Measurements from ENCODE around the gene NIPAL3. TPM values are rescaled to one million over a fixed set of nuclear protein-coding genes. Genes with fewer than 3 reads are reported as not detected.
"Not testable (repeated sequence)": the region's sequence is repeated elsewhere in the genome, so short reads cannot be mapped to it uniquely, and the experiment has no call there.

Gene NIPAL3
- total RNA-seq, 1 donor from 2014 or later: 30.1 TPM

- peaks cover 79% of the 10 kb centered on the region for H3K36me3 ChIP-seq
Observed at GRCh38 chr1:24459551-24460266, 44.1 kb downstream of the NIPAL3 start.

GRCh38 chr1:24462128-24462527 is 46.5 kb downstream of the NIPAL3 start:
- H3K36me3 ChIP-seq: peaks cover 75% of the 10 kb centered on the region
- H3K27ac ChIP-seq (replicated peaks); intact Hi-C loops (cut with micrococcal nuclease); H3K4me1 ChIP-seq; DNase-seq; H3K4me3 ChIP-seq; H3K9me3 ChIP-seq (replicated peaks); H3K27me3 ChIP-seq (ENCODE audit: low read depth): not testable (repeated sequence)

More at GRCh38 chr1:24459551-24460266, 44.1 kb downstream of the NIPAL3 start:
- Histone ChIP-seq H3K4me1 (no peaks in the 10 kb centered on the region), H3K9me3 (replicated peaks) (no peaks in the 10 kb centered on the region), H3K27ac (replicated peaks) (no peak overlapping the region), H3K4me3 (no peak overlapping the region), H3K27me3 (ENCODE audit: low read depth) (no peaks in the 10 kb centered on the region)
- intact Hi-C loops (cut with micrococcal nuclease): no loop called here
- TF ChIP-seq, protein P1, sequence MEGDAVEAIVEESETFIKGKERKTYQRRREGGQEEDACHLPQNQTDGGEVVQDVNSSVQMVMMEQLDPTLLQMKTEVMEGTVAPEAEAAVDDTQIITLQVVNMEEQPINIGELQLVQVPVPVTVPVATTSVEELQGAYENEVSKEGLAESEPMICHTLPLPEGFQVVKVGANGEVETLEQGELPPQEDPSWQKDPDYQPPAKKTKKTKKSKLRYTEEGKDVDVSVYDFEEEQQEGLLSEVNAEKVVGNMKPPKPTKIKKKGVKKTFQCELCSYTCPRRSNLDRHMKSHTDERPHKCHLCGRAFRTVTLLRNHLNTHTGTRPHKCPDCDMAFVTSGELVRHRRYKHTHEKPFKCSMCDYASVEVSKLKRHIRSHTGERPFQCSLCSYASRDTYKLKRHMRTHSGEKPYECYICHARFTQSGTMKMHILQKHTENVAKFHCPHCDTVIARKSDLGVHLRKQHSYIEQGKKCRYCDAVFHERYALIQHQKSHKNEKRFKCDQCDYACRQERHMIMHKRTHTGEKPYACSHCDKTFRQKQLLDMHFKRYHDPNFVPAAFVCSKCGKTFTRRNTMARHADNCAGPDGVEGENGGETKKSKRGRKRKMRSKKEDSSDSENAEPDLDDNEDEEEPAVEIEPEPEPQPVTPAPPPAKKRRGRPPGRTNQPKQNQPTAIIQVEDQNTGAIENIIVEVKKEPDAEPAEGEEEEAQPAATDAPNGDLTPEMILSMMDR (IDR thresholded peaks at IDR 0.05; ENCODE audit: borderline replicate concordance): no peak
- no peak for DNase-seq

DNA sequence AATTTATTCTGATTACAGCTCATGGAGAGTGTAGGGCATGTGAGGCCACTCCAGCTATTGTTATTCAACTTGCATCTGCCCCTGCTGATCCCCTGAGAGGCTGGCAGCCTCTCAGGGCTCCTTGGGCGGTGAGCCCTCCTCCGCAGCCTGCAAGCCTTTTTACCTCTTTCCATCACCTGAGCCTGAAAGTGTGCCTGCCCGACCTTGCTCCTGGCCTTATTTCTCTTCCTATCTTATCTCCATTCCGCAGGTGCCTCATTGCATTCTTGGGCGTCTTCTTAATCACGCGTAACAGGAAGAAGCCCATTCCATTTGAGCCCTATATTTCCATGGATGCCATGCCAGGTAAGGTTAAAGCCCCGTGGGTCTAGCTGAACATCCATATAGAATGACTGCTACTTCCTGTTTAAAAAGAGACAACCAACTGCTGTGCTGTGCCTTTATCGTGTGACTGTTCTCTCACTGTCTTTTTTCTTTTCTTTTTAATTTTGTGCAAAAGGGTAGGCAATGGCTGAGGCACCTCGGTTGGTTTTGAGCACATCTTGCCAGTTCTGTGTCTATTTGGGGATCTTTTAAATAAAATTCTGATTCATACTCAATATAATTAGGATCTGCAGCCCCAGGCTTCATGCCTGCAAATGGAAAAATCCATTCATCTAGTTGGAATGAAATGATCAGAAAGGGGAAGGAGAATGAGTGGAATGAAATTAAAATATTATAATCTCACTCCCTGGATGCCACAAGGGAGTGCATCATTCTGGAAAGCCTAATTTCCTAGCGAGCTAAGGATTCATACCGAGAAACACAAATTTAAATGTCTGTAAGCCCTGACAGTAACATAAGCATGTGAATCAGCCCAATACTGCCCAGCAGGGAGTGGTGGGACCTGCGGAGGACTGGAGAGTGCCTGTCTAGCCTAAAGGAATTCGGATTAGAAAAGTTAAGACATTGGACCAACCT is 48.5 kb downstream of the NIPAL3 start:
- TF ChIP-seq, protein P1 (IDR thresholded peaks at IDR 0.05; ENCODE audit: borderline replicate concordance): no peak
- Histone ChIP-seq H3K27ac (replicated peaks) (no peak overlapping the region), H3K9me3 (replicated peaks) (no peaks in the 10 kb centered on the region), H3K4me1 (no peaks in the 10 kb centered on the region), H3K27me3 (ENCODE audit: low read depth) (no peaks in the 10 kb centered on the region), H3K36me3 (peaks cover 65% of the 10 kb centered on the region), H3K4me3 (no peak overlapping the region)
- intact Hi-C loops (cut with micrococcal nuclease): no loop called here
- no peak for DNase-seq

DNA sequence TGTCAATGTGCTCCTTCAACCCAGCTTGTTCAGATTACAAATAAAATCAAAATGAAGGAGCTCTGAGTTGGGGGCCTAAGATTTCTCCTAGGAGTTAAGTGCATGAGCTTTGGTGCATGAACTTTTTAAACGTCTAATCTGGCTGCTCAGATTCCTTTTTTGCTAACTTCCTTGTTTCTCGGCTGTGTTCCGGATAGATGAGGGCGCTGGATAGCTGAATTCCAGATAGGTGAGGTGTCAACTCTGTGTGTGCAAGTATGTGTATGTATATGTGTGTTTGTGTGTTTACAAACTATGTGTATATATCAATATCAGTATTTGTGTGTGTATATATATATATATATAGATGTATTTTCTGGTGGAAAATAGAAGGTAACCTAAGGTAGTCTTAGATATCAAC is 49.5 kb downstream of the NIPAL3 start:
- Histone ChIP-seq H3K27ac (replicated peaks) (no peak overlapping the region), H3K4me1 (no peaks in the 10 kb centered on the region), H3K27me3 (ENCODE audit: low read depth) (no peaks in the 10 kb centered on the region), H3K36me3 (peaks cover 60% of the 10 kb centered on the region), H3K9me3 (replicated peaks) (no peaks in the 10 kb centered on the region), H3K4me3 (no peak overlapping the region)
- no peak for DNase-seq
- TF ChIP-seq, protein P1 (IDR thresholded peaks at IDR 0.05; ENCODE audit: borderline replicate concordance): no peak
- intact Hi-C loops (cut with micrococcal nuclease): no loop called here

GRCh38 chr1:24465638-24466037 is 50.0 kb downstream of the NIPAL3 start:
- DNase-seq: no peak
- Histone ChIP-seq H3K36me3 (peaks cover 56% of the 10 kb centered on the region), H3K27ac (replicated peaks) (no peak overlapping the region), H3K4me1 (no peaks in the 10 kb centered on the region), H3K27me3 (ENCODE audit: low read depth) (no peaks in the 10 kb centered on the region), H3K9me3 (replicated peaks) (no peaks in the 10 kb centered on the region), H3K4me3 (no peak overlapping the region)
- intact Hi-C loops (cut with micrococcal nuclease): no loop called here
- TF ChIP-seq, protein P1 (IDR thresholded peaks at IDR 0.05; ENCODE audit: borderline replicate concordance): no peak

Data from left ventricle myocardium inferior (tissue), 1 donor.